ENCODE data around the gene WDR41. TPM values are rescaled to one million over a fixed set of nuclear protein-coding genes. Genes with fewer than 3 reads are reported as not detected.

WDR41 gene
- total RNA-seq, 1 experiment from 2014 or later = 43.6 TPM

GRCh38 chr5:77449277-77449676, 42.8 kb downstream of the WDR41 start:
- H3K4me1 ChIP-seq (ENCODE audit: insufficient read depth, low read length) = no peaks in the 10 kb centered on the region
- no CpG with 5 or more reads among the region's 1 CpG for WGBS (ENCODE audit: extremely low coverage, insufficient read length, low lambda C conversion rate)
- H3K36me3 Mint-ChIP-seq (ENCODE audit: insufficient read depth in 1 of 3, low read depth in 3 of 3) = peaks cover 18 to 45% (median 36%) of the 10 kb centered on the region in 3 experiments; a peak in 6 of 7 replicates
- H3K4ac ChIP-seq (ENCODE audit: low read depth, low read length) = no peak overlapping the region
- no peak overlapping the region for H3K4me2 ChIP-seq (ENCODE audit: insufficient read depth, insufficient read length, low read length)
- no peak overlapping the region for H3K27ac ChIP-seq (ENCODE audit: insufficient read length, low read depth, low read length)
- no peak overlapping the region for H3K18ac ChIP-seq (ENCODE audit: insufficient read length, low read depth, low read length)
- no peak overlapping the region for H3K27ac Mint-ChIP-seq
- no peaks in the 10 kb centered on the region for H3K79me2 ChIP-seq (ENCODE audit: insufficient read depth, low read length)
- no peak overlapping the region for H3K56ac ChIP-seq (ENCODE audit: insufficient read length, low read depth, low read length)
- no peak overlapping the region for H3K23ac ChIP-seq (ENCODE audit: insufficient read length, low read depth, low read length)
- no peak overlapping the region for H3K9ac ChIP-seq (ENCODE audit: extremely low read depth, insufficient read length, low read length)
- H2BK20ac ChIP-seq (ENCODE audit: low read depth, low read length, poor library complexity, severe bottlenecking) = no peak overlapping the region
- H4K8ac ChIP-seq (replicated peaks; ENCODE audit: insufficient read length, low read depth, low read length) = no peak overlapping the region
- TF ChIP-seq CTCF (conservative IDR thresholded peaks at IDR 0.05) = no peak
- no peaks in the 10 kb centered on the region for H3K9me3 ChIP-seq (ENCODE audit: control insufficient read depth, low read depth, low read length)
- no peak overlapping the region for H2AFZ ChIP-seq (ENCODE audit: low read length)
- no peak overlapping the region for H3K4me3 Mint-ChIP-seq
- no peak overlapping the region for H3T11ph ChIP-seq (ENCODE audit: low read length)
- H3K9me3 Mint-ChIP-seq = 0 out of 5 replicates have a peak, but pooled peaks cover 0 to 2% of the 10 kb centered on the region in 2 experiments
- H4K20me1 ChIP-seq (ENCODE audit: control insufficient read depth, insufficient read depth, insufficient read length) = no peaks in the 10 kb centered on the region
- no peak overlapping the region for H2AK5ac ChIP-seq (ENCODE audit: insufficient read length, low read length)
- no peak overlapping the region for H2BK12ac ChIP-seq (ENCODE audit: insufficient read length, low read depth, low read length)
- H2BK15ac ChIP-seq (ENCODE audit: low read depth, low read length) = no peak overlapping the region
- H2BK120ac ChIP-seq (ENCODE audit: low read depth, low read length, poor library complexity, severe bottlenecking) = no peak overlapping the region
- H3K27me3 Mint-ChIP-seq (ENCODE audit: low read depth) = no peaks in the 10 kb centered on the region
- no peak overlapping the region for H2BK5ac ChIP-seq (ENCODE audit: insufficient read length, low read length)
- H3K27me3 ChIP-seq (ENCODE audit: insufficient read depth, low read length) = no peaks in the 10 kb centered on the region
- H4K5ac ChIP-seq (ENCODE audit: insufficient read length, low read depth, low read length) = no peak overlapping the region
- DNase-seq = no peak
- H4K91ac ChIP-seq (ENCODE audit: insufficient read length, low read depth, low read length) = no peak overlapping the region
- no peaks in the 10 kb centered on the region for H3K79me1 ChIP-seq (ENCODE audit: insufficient read depth, low read depth, low read length, poor library complexity, severe bottlenecking)
- no peaks in the 10 kb centered on the region for H3K23me2 ChIP-seq (ENCODE audit: insufficient read length, low read depth, low read length, poor library complexity, severe bottlenecking)
- H3K14ac ChIP-seq (ENCODE audit: insufficient read depth, low read length) = no peak overlapping the region
- H3K4me1 Mint-ChIP-seq = no peaks in the 10 kb centered on the region
